ENCODE measurements around the gene WNT9B.
A peak's percentile ranks its signal among the peaks of the same experiment; 100 is the strongest.

WNT9B gene

GRCh38 chr17:46859996-46860395, 8.6 kb downstream of the WNT9B start:
- DNase-seq, result no peak

- no peak for DNase-seq
Observed at GRCh38 chr17:46862949-46863348, 11.6 kb downstream of the WNT9B start.

GRCh38 chr17:46863383-46864121, 12.2 kb downstream of the WNT9B start:
- no peak for DNase-seq

GRCh38 chr17:46865100-46865499, 13.7 kb downstream of the WNT9B start:
- no peak for DNase-seq

- DNase-seq, result no peak
Observed at GRCh38 chr17:46866325-46866724, 14.9 kb downstream of the WNT9B start.

- no peak for DNase-seq
Observed at GRCh38 chr17:46866747-46867146, 15.4 kb downstream of the WNT9B start.

- no peak for DNase-seq
Observed at GRCh38 chr17:46868689-46869187, 17.4 kb downstream of the WNT9B start.

- DNase-seq, result no peak
Observed at GRCh38 chr17:46869296-46869695, 17.9 kb downstream of the WNT9B start.

GRCh38 chr17:46869975-46870803, 18.8 kb downstream of the WNT9B start:
- DNase-seq, result no peak

GRCh38 chr17:46872421-46872820, 21.0 kb downstream of the WNT9B start:
- DNase-seq, result no peak

- no peak for DNase-seq
Observed at GRCh38 chr17:46873941-46874645, 22.7 kb downstream of the WNT9B start.

GRCh38 chr17:46874906-46875305, 23.5 kb downstream of the WNT9B start:
- no peak for DNase-seq

GRCh38 chr17:46875849-46876352, 24.5 kb downstream of the WNT9B start:
- DNase-seq, result no peak

GRCh38 chr17:46876353-46876887, 25.0 kb downstream of the WNT9B start:
- DNase-seq, result no peak

GRCh38 chr17:46876926-46877325, 25.5 kb downstream of the WNT9B start:
- no peak for DNase-seq

GRCh38 chr17:46877466-46877865, 26.1 kb downstream of the WNT9B start:
- DNase-seq, result peak; percentile 34

GRCh38 chr17:46878055-46878454, 26.7 kb downstream of the WNT9B start:
- no peak for DNase-seq

- DNase-seq, result no peak
Observed at GRCh38 chr17:46879101-46879500, 27.7 kb downstream of the WNT9B start.

- DNase-seq, result no peak
Observed at GRCh38 chr17:46881015-46881414, 29.6 kb downstream of the WNT9B start.

- DNase-seq, result no peak
Observed at GRCh38 chr17:46882666-46883065, 31.3 kb downstream of the WNT9B start.

- DNase-seq, result no peak
Observed at GRCh38 chr17:46883871-46884520, 32.6 kb downstream of the WNT9B start.

- DNase-seq, result no peak
Observed at GRCh38 chr17:46884552-46884951, 33.2 kb downstream of the WNT9B start.
